Left hindlimb (tissue), 1 donor: ENCODE results near the gene TALDO1.
A peak's percentile ranks its signal among the peaks of the same experiment; 100 is the strongest.

ENCODE experiments used
- DNase-seq: peaks from one replicate; pipeline ENCODE4 v3.0.0-alpha.2; 2018

TALDO1 gene

GRCh38 chr11:747158-748006, at the start of gene TALDO1:
Gene TALDO1, plus strand, starts transcription at chr11:747464. Its CDS starts 18 bp downstream, at chr11:747482.
- DNase-seq = peak; percentile 92

- no peak for DNase-seq
Measured at GRCh38 chr11:697811-698311, 49.4 kb upstream of the TALDO1 start.

GRCh38 chr11:698493-699115, 48.7 kb upstream of the TALDO1 start:
- no peak for DNase-seq

DNA sequence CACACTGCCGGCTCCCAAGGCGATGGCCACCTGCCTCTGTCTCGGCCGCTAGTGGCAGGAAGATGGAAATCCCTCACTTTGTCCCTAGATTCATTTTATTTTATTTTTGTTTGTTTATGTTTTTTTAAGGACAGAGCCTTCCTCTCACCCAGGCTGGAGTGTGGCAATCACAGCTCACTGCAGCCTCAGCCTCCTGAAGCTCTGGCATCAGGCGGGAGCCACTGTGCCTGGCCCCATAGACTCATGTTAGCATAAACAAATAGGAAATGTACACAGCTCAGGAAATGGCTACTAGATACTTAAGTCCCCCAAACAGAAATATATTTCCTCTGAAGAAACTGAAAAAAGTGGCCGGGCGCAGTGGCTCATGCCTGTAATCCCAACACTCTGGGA, 48.2 kb upstream of the TALDO1 start:
- DNase-seq = no peak

DNA sequence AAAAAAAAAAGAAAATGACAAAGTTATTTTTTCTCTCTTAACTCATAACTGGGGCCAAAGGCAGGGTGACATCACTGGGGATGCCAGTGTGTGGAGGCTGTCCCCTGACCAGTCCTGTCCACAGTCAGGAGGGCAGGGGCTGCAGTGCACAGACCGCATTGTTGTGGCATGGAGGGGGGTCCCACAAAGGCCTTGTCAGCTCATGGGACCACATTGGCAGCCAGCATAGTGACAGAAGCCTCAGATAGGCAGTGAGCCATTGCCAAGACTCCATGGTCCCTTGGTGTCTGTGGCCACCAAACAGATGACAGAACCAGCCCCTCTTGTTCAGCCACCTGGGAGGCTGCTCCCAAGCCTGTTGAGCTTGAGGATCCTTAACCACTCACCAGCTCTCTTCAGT, 47.5 kb upstream of the TALDO1 start:
- no peak for DNase-seq

DNA sequence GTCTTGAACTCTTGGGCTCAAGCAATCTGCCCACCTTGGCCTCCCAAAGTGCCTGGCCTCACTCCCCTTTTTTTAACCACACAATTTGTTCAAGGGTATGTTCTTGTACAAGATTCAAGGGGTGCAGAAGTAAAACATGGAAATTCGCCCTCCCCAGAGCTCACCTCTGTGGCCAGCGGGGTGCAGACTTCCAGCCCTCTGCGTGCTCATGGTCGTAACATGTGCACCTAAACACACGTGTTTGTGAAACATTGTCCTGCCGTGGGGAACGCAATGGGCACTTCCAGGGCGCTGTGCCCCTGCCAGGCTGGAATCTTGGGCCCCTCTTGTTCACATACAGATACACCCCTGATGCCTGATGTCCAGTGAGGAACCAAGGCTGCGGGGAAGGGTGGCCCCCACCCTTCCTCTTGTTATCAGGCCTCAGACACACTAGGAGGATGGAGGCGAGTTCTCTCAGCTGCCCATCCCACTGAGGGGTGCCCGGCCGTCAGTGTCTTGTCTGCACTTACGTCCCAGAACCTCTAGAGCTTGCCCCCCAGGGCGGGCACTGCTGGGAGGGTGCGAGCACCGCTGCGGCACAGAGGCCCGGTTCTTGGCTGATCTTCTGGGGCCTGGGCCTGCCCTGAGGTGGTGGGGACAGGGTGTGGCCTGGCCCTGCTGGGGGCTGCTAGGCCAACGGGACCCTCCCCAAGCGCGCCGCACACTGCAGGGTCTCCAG, 45.4 kb upstream of the TALDO1 start:
- no peak for DNase-seq

DNA sequence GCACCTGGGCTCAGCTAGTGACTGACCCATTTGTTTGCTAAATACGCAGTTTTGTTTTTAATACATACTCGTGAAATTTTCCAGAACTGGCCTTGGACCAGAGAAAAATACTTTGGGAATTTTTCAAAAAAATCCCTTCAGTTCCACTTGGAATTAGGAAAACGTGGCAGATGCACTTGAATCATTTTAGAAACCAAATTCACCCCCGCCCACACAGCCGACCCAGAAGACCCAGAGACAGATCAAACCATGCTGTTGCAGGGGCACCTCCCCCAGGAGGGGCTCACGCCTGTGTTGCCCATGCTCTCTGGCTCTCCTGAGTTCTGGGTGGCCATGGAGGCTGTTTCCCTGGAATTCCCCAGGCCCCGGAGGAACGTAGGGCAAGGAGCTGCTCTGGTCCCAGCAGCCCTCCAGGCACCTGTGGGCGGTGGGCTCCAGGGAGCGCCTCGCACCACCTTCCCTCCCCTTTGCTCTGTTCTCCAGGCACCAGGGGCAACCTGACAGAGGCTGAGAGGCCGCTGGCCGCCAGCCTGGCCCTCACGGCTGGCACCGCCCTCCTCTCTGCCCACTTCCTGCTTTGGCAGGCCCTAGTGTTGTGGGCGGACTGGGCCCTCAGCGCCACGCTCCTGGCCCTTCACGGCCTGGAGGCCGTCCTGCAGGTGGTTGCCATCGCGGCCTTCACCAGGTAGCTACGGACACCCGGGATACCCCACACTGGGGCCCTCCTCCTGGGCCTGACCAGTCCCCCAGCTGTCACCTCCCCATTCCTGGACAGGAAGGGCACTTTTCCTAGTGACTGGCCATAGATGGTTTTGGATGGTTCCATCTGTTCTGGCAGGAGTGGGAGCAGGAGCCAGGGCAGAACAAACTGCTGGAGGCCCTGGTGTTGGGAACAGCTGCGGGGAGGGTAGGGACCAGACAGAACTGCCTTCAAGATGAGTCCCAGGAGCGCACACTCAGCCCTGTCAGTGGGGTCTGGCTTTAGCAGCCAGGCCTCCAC, 44.5 kb upstream of the TALDO1 start:
- DNase-seq = no peak

DNA sequence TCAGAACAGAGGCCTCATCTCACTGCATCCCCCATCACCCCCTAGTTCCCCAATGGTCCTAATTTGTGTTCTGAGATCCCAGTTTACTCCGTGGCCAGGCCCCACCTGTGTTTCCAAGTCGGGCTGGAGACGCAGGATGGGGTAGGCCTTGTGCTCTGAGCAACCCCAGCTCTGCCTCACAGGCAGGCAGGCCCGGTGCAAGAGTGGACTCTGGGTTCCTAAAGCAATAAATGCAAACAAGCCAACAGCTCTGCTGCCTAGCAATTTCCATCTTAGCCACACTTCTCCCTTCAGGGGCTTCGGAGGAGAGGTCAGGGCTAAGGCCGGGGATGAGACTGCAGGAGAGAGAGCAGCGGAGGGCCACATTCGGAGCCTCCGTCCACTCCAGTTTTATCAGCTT, 43.8 kb upstream of the TALDO1 start:
- DNase-seq = no peak

DNA sequence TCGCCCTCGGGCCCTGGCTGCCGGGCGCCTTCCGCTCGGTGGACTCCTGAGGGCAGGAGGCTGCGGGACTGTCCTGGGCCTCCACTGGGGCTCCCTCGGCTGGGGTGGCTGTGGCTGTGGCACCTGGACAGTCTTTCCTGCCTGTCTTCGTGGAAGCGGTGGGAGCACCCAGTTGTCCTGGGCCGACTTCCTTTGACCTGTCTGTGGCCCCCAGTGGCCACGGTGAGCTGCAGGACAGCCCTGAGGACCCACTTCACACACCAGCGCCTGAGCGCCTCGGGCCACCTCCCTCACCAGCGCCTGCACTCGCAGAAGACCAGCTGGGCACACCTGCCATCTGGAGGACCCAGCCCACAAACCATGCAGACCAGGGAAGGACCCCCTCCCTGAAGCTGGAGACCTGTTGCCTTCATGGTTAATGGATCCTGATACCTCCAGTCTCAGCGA, 43.0 kb upstream of the TALDO1 start:
- no peak for DNase-seq

DNA sequence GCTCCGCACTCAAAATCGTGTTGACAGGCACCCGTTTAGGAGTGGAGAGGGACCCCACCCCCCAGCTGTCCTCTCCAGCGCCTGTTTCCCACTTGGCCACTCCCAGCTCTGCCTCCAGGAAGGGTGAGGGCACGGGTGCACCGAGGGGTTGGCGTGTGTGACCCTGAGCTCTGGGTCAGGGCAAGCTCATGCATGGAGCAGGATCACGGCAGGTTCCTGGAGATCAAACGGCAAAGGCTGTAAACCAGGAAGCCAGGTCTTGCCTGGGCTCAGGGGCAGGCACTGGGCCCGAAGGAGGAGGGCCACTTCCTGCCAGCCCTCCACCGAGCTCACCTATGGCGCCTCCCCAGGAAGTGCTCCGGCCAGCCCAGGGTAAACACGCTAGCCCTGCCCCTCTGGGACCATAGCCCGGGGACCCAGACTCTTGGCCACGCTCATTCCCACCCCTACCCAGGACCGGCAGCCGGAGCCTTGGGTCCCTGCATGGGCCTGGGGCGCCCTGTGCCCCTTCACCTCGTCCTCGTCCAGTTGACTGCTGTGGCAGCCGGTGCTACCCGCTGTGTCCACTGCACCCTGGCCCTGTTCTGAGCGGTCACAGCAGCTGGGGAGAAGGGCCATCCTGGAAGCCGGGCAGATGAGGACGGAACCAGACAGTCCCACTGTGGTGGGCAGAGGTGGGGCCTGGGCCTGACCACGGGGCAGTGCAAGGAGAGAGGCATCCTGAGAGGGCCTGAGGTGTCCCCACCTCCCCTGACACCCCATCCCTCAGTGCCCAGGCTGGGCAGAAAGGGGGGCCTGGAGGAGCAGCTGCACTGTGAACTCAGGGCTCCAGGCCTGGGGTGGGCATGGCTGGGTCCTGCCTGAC, 42.3 kb upstream of the TALDO1 start:
- peak; percentile 25 for DNase-seq

DNA sequence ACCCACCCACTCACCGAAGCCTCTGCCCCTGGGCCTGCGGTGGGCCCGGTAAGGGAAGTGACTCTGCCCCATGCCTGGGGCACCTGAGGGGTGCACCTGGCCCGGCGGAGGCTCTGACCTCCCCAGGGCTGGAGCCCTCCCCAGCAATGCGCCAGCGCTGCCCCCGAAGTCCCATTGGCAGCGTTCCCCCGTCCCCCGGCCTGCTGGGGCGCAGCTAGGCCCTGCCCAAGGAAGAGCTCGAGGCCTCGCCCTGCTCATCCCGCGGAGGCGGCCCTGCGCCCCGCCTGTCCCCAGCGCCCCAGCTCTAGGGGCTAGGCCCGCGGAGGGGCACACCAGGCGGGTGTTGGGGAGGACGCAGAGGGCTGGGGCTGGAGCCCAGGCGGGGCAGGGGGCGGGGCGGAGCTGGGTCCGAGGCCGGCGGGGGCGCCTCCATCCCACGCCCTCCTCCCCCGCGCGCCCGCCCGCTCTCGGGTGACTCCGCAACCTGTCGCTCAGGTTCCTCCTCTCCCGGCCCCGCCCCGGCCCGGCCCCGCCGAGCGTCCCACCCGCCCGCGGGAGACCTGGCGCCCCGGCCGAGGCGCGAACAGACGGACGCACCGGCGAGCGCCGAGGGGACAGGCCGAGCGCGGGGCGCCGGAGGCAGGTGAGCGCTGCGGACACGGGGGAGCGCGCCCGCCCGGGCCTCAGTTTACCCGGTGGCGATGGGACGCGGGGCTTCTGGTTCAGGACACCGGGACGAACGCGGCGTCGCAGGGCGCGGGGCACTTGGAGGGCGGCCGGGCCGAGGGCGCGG, 41.4 kb upstream of the TALDO1 start, which contains the start of gene EPS8L2:
EPS8L2 (plus strand) TSS at position 586 of the 793 bp plus-strand sequence. CDS start 3,177 bp downstream, outside the sequence.
- DNase-seq = peak; percentile 35

- peak; percentile 43 for DNase-seq
Measured at GRCh38 chr11:706439-706956, 40.8 kb upstream of the TALDO1 start.

- DNase-seq = no peak
Measured at GRCh38 chr11:706957-707816, 40.1 kb upstream of the TALDO1 start.

- DNase-seq = peak; percentile 28
Measured at GRCh38 chr11:707817-708420, 39.3 kb upstream of the TALDO1 start.

- DNase-seq = peak; percentile 29
Measured at GRCh38 chr11:708511-708910, 38.8 kb upstream of the TALDO1 start.

DNA sequence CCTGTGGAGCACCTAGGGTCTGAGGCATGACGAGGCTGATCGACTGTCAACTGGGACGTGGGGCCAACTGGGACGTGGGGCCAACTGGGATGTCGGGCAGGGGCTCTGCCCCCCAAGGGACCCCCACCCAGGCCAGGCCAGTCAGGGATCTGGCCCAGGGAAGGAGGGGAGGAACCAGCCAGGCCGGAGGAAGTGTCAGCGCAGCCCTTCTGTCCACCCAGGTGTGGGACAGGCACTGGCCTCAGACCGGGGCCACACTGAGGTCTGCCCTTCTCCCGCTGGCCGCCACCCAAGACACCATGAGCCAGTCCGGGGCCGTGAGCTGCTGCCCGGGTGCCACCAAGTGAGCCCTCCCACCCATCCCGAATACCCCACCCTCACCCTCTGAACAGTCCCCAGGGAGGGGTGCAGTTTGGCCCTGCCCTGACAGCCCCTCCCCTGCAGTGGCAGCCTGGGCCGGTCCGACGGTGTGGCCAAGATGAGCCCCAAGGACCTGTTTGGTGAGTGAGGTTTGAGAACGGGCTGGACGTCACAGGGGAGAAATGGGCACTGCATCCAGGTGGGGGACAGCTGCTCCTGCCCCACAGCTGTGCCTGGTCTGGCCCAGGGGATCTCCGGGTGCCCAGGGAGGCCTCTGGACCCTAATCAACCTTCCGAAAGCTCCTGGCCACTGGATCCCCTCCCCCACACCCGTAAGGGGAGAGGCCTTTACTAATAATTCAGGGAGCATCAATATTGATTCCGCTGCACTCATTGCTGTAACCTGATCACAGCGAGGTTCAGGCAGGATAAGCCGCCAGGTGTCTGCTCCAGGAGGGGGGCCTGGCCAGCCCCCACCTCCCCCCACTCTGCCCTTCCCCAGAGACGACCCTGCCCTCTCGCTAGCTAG, 37.9 kb upstream of the TALDO1 start:
- peak; percentile 33 for DNase-seq

DNA sequence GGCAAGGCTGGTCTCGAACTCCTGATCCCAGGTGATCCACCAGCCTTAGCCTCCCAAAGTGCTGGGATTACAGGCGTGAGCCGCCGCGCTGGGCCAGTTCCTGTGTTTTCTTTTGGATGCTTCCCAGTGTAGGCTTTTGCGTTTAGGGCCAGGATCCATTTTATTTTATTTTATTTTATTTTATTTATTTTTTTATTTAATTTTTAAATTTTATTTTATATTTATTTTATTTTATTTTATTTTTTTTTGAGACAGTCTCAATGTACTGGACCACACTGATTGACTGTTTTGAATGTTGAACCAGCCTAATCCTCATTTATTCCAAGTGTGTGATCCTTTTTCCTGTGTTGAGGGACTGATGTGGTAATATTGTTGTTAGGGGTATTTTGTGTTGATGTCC, 32.8 kb upstream of the TALDO1 start:
- DNase-seq = no peak
